IPS-NIHi7 (cell line): ENCODE data around the gene DYDC1.
"Not testable (repeated sequence)": the region's sequence is repeated elsewhere in the genome, so short reads cannot be mapped to it uniquely, and the experiment has no call there.

Experiments used
- DNase-seq: peaks from one replicate; pipeline ENCODE4 v3.0.0; 2012; ENCODE audit warnings: mixed read lengths; ENCODE audit errors: extremely low spot score

Gene DYDC1

DNA sequence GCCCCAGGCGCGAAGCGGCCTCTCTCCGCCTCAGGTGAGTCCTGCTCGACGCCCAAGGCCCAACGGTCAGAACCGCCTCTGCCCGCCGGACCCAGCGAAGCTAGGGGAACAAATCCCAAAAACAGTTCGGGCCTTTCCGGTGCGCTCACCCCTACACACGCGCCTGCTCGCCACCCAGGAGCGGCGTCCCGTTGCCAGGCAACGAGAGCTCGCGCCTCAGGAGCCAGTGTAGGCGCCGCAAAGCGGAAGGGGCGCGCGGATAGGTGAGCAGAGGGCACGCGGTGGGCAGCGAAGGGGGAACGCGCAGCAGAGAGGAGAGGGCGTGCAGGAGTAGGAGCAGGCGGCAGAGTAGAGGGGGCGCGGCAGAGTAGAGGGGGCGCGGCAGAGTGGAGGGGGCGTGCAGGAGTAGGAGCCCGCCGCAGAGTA lies at the start of gene DYDC1, which contains the start of gene DYDC2:
TSS of gene DYDC1 (minus strand) at position 193 of the 426 bp plus-strand sequence. CDS start 4,154 bp downstream, outside the sequence.
TSS of gene DYDC2 (plus strand) at position 219 of the 426 bp plus-strand sequence. CDS start 5,663 bp downstream, outside the sequence.
- DNase-seq: peak; percentile 85

- no peak for DNase-seq
Observed at GRCh38 chr10:80406204-80406603, 49.6 kb upstream of the DYDC1 start.

GRCh38 chr10:80405626-80406025 lies 49.1 kb upstream of the DYDC1 start:
- DNase-seq: peak; percentile 38

DNA sequence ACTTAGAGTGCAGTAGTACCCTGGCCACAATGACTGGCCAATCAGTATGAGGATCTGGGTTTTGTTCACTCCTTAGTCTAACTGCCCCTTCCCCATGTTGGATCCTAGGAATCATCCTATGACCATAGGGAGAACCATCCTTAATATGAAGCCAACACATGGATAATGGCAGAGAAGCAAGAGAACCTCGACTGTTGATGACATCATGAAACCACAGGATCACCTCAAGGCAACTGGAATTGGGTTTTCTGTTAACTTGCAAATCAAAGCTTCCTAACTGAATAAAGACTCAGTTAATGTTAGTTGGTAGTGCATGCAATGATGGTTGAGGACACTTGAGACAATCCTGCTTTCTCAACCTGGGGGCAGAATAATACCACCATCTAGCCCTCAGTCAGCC lies 48.5 kb upstream of the DYDC1 start:
- DNase-seq: no peak

DNA sequence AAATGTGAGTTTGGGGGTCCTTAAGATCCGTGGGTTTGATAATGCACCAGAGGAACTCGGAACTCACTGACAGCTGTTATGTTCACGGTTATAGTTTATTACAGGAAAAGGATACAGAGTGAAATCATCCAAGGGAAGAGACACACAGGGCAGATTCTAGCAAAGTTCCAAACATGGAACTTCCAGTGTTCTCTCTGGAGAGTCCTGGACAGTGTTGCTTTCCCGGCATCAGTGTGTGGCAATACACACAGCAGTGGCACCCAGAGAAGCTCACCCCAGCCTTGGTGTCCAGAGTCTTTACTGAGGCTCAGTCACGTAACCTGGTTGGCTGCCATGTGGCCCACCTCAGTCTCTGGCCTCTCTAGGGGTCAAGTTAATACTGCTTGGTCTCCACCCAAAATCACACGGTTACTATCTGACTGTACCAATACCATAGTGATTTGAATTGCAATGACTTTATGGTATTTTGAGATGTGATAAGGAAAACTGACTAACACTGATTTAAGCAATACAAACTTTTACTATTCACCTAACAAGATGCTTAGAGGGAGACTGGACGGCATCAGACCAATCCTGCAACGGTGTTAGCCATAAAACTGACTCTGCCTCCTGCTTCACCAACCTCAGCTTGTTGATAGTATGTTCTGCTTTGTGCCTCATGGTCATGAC lies 43.7 kb upstream of the DYDC1 start:
- DNase-seq: no peak

DNA sequence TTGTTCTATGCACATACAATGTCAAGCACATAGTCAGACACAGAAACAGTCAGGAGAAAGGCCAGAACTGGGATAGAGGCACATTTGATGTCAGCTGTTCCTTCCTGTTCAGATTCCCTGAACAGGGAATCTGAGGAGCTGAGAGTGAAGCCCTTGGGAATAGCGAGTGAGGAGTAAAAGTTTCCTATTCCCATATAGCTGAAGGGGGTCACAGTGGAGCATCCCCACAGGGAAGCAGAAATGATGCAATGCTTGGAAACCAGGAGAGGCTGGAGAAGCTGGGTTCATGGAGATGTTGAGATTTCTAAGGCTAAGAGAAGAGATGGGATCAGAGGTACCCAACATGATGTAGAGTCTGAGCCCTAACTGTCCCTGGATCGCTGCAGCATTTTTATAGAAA lies 40.5 kb upstream of the DYDC1 start:
- DNase-seq: no peak

DNA sequence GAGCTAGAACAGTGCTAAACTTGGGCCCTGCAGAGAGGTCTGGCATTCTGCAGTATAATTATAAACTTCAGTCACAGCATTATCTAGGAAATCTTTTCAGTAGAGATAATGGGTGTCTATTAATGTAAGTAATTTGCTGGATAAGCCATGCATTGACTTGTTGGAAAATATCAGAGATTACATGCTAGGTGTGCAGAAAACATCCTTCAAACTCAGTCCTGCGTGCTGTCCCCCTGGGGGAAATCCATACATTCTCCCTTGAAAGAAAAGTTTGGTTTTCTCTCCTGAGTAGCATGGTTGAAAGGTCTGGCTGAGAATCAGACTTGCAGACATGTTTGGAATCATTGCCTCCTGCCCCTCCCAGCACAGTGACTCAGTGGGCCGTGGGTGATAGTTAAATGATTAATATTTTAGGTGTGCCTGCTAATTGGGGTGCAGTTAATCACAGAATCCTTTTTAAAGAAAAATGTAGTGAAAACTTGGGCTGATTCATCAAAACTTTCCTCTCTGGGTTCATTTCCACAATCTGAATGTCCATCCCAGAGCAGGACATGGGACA lies 37.9 kb upstream of the DYDC1 start:
- no peak for DNase-seq

- DNase-seq: no peak
Observed at GRCh38 chr10:80392250-80392649, 35.7 kb upstream of the DYDC1 start.

- DNase-seq: no peak
Observed at GRCh38 chr10:80390740-80391139, 34.2 kb upstream of the DYDC1 start.

- DNase-seq: peak; percentile 67
Observed at GRCh38 chr10:80382989-80383388, 26.4 kb upstream of the DYDC1 start.

- DNase-seq: no peak
Observed at GRCh38 chr10:80380185-80380584, 23.6 kb upstream of the DYDC1 start.

DNA sequence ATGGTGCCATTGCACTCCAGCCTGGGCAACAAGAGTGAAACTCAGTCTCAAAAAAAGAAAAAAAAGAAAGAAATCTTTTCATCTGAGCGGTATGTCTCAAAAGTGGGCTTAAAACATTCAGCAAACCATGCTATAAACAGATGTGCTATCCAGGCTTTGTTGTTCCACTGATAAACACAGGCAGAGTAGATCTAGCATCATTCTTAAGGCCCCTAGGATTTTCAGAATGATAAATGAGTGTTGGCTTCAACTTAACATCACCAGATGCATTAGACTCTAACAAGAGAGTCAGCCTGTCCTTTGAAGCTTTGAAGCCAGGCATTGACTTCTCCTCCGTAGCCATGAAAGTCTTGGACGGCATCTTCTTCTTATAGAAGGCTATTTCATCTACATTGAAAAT lies 23.1 kb upstream of the DYDC1 start:
- DNase-seq: no peak

DNA sequence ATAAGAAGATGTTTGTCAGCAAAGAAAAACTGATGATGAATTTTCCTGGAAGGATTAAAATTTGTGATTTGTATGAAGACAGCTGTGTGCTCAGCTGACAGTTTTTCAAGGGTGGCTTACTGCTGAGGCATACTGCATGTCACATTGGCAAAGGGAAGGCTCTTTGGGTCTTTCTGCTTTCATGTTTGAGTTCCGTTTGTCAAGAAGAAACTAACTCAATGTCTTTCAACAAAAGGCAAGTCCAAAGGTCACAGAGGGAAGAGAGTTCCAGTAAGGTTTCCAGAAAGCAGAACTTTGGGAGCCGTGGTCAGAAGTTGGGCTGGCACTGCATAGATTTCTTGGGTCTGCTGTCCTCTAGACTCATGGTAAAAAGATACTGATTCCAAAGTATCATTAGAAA lies 16.9 kb upstream of the DYDC1 start:
- DNase-seq: no peak

DNA sequence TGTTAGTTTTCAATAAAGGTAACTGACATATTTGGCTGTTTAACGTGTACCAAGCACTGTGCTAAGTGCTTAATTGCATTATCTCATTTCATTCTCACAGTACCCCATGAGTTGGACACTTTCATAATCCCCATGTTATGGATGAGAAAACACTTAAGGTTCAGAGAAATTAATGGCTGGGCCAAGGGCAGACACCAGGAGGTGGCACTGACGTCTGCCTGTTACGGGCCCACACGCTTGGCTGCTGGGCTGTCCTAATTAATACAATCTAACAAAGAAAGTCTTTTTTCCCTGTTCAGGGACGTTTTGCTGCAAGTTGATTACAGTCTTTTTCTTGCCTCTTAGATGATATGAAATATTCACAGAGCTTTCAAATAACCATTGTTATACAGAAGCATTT lies 16.1 kb upstream of the DYDC1 start:
- DNase-seq: no peak

GRCh38 chr10:80371467-80371866 lies 14.9 kb upstream of the DYDC1 start:
- DNase-seq: peak; percentile 16

DNA sequence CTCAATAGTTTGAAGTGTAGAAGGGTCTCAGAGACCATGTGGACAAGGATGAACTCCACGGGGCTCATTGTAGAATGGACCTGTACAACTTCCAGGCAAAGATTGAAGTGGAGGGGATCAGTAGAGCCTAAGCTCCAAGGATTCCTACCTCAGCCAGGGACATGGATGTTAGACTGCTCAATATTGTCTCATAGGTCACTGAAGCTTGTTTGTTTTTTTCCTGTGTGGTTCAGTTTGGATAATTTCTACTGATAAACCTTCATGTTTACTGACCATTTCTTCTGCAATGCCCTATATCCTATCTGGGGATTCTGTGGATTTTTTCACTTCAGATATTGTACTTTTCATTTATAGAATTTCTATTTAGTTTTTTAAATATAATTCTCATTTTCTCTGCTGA lies 9.0 kb upstream of the DYDC1 start:
- no peak for DNase-seq

DNA sequence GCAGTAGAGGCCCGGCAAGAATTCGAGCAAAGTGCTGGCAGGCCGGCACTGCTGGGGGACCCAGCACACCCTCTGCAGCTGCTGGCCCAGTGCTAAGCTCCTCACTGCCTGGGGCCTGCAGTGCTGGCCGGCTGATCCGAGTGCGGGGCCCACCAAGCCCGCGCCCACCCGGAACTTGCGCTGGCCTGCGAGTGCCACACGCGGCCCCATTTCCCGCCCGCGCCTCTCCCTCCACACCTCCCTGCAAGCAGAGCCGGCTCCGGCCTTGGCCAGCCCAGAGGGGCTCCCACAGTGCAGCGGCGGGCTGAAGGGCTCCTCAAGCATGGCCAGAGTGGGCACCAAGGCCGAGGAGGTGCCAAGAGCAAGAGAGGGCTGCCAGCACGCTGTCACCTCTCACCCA lies 3.1 kb upstream of the DYDC1 start:
- no peak for DNase-seq

GRCh38 chr10:80358925-80359324 lies 2.4 kb upstream of the DYDC1 start:
- DNase-seq: not testable (repeated sequence)

DNA sequence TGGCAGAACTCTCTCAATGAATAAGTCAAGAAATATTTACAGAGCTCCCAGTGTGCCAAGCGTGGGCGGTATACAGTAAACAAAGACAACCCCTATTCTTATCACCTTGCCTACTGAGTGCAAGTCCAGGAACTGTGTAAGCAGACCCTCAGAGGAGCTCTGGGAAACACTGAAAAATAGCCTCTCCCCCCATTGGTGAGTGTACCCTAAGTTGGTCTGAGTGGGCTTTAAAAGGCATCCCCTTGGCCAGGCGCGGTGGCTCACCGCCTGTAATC lies 1.2 kb upstream of the DYDC1 start:
- no peak for DNase-seq

- DNase-seq: peak; percentile 59
Observed at GRCh38 chr10:80356989-80357850, 665 bp upstream of the DYDC1 start.

DNA sequence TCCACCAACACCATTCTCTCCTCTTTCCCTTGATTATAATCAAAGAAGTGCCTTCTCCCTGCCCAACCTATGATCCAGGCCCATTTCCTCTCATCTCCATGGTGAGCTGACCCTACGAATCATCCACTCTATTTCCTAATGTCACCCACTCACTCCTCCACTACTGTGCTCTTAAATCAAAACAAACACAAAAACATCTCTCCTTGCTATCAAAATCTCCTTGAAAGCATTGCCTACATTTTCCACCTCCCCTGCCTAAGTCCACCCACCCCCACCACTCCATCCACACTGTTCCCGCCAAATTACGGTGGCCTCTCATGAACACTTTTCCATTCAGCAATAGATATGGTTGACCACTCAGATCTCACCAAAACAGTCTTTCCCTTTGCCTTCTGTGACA lies 5.3 kb downstream of the DYDC1 start:
- DNase-seq: no peak

DNA sequence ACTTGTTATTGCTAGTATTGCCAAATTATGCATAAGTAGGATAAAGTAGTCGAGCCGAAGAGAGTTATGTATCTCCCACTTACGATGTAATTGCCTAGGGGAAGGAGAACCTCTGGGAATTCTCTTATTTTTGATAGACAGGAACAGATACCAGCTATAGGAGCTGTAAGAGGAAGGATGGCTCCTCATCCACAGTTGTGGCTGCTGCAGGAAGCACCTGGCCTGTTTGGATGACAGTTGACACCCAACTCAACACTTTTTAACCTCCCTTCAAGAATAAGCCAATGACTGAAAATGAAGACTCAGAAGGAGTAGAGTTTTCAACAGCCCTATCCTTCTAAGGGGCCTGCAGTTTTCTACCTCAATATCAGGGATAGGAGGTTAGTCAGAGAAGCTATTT lies 6.3 kb downstream of the DYDC1 start:
- no peak for DNase-seq

DNA sequence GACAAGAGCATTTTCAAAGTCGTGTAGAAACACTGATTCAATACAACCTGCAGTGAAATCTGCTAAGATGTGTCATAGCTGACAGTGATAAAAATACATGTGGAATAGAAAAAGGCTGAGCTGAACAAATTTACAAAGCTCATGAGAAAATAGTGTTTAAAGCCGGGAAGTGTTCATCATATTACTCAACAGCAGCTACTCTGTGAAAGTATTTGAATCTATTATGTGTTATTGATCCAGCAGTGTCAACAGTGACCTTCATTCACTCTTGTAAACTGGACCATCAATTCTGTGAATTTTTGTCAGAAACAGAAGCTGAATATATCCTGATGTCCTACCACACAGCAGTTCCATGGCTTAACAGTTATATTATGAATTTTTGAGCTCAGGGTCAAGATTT lies 11.6 kb downstream of the DYDC1 start:
- DNase-seq: no peak
